ENCODE measurements around the gene DGKB.

GRCh38 chr7:14570750-14571607, 331.6 kb downstream of the DGKB start:
- TF ChIP-seq FOXK2 (IDR thresholded peaks at IDR 0.05) (no peak), ZNF384 (IDR thresholded peaks at IDR 0.05) (no peak), SUZ12 (IDR thresholded peaks at IDR 0.05) (no peak), SP1 (IDR thresholded peaks at IDR 0.05) (no peak), LEF1 (IDR thresholded peaks at IDR 0.05; ENCODE audit: borderline replicate concordance) (no peak), CTBP1 (IDR thresholded peaks at IDR 0.05; ENCODE audit: borderline replicate concordance) (no peak)

Data from HEK293T (cell line).